Stimulated activated naive CD4-positive, alpha-beta T cell treated with Interleukin-2 at 50 U/mL for 16 hours (primary cell): ENCODE results near the gene ERCC1.

Experiments
- DNase-seq: peaks from one replicate; lab custom pipeline; 2025; lab: John Stamatoyannopoulos, UW

The ERCC1 gene

DNA sequence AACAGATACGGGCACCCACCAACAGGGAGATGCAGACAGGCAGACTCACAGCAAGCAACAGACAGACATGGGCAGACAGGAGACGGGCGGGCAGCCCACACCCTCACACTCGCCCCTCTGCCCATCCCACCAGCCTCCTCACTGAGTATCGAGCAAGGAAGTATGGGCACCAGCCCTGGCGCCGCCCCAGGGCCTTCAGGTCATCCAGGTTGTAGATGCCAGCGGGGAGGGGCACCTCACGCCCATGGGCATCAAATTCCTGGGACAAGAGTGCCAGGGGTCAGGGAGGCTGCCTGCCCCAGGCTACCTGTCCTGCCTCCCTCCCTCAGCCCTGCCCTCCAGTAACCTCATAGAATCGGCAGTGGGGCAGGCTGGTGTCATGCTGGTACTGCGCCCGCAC is 59.0 kb downstream of the ERCC1 start:
- DNase-seq, result no peak

DNA sequence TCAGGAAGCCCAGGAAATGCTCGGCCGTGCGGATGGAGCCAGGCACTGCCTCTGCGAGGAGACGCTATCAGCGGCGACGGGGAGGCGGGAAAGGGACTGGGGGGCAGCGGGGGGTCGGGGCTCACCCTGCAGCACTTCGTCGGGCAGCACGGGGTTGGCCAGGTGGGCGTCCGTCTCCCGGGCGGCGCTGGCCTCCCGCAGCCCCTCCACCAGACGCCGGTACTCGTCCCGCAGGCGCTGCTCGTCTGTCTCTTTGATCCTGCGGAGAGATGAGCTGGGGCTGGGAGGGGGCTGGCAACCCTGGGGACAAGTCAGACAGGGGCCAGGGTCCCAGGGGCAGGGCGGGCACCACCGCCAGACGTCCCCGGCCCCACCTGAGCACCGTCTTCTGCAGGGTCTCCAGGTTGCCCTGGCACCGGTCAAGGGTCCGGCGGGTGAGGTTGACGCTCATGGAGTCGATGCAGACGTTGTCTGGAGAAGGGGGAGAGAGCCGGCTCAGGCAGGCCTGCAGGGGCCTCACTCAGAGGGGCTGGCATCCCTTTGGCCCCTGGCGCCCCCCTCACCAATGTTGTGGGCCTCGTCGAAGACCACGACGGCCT is 59.8 kb downstream of the ERCC1 start:
- DNase-seq, result no peak

DNA sequence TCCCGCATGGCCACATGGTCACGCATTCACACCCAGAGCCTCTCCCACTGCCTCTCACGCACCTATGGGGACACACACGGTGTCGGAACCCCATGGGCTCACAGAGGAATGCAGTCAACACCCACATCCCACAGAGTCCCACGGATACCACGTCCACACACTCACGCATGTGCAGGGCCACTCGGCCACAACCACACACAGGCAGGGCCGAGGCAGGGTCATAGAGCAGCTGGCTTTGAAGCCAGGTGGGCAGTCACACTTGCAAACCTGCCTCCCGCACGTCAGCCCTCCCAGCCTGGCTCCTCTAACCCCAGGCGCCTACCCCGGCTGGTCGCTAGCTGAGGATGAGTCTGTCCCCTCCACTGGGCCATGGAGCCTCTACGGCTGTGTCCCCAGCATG is 61.4 kb downstream of the ERCC1 start:
- DNase-seq, result no peak

DNA sequence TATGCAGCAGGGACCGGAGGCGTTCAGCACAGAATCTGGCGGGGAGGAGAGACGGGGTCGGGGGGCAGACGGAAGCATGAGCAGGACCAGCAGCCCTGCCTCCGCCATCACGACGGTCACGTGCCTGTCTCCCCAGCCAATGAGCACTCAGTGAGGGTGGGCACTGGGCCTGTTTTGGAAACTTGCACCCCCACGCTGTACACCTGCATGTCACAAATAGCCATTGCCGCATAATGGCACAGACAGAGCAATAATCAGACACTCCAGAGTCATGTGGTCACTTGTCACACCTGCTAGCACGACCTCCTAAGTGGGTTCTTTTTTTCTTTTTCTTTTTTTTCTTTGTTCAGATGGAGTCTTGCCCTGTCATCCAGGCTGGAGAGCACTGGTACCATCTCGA is 62.1 kb downstream of the ERCC1 start:
- DNase-seq, result no peak

DNA sequence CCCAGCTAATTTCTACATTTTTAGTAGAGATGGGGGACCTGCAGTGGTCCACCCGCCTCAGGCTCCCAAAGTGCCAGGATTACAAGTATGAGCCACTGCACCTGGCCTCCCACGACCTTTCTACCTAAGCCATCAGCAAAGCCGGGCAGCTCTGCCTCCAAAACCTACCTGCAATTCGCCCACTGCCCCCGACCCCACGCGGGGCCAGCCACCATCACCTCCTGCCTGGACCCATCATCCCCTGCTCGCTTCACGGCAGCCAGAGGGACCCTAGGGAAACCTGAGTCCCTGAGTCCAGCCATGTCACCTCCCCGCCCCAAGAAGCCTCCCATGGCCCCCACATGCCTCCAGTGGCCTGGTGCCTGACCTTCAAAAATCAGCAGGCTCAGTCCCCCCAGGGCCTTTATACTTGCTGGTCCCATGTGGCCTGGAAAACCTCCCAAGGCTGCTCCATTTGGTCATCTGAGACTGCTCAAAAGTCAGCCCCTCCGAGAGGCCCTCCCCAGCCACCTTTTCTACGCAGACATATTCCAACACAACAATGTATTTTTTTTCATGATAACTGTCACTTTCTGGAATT is 65.4 kb downstream of the ERCC1 start:
- no peak for DNase-seq

DNA sequence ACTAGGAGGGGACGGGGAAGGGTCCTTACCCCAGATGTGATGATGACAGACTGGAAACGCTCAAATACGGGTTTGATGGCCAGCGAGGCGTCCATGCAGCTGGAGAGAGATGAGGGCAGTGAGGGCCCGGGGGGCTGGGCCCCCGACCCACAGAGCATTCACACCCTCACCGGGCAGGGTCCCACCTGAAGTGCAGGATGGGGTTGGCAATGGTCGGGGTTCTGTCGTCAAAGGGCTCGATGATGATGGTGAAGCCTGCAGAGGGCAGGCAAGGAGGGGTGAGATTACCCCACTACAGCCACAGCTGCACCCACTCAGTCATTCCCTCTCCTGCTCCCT is 66.3 kb downstream of the ERCC1 start:
- no peak for DNase-seq
